MG63 (cell line): ENCODE data around the gene RNF182. TPM values are rescaled to one million over a fixed set of nuclear protein-coding genes. Genes with fewer than 3 reads are reported as not detected.
"Not testable (repeated sequence)": the region's sequence is repeated elsewhere in the genome, so short reads cannot be mapped to it uniquely, and the experiment has no call there.

Experiments used
- DNase-seq: peaks from one replicate; pipeline ENCODE4 v3.0.0-alpha.2; 2020
- H3K27me3 ChIP-seq: fragments of 250-450 bp; sonication (Bioruptor Pico); 2 replicates; pipeline ENCODE4 v1.5.1; 2020; ENCODE audit warnings: mild to moderate bottlenecking, moderate library complexity
- H3K36me3 ChIP-seq: fragments of 250-450 bp; sonication (Bioruptor Pico); 2 replicates; pipeline ENCODE4 v1.5.1; 2020; ENCODE audit warnings: mild to moderate bottlenecking, moderate library complexity
- H3K4me3 ChIP-seq: fragments of 250-450 bp; sonication (Bioruptor Pico); 2 replicates; pipeline ENCODE4 v1.5.1; 2020; ENCODE audit warnings: mild to moderate bottlenecking, moderate library complexity
- H3K9me3 ChIP-seq: fragments of 250-450 bp; sonication (Bioruptor Pico); 2 replicates; pipeline ENCODE4 v1.5.1; 2020; ENCODE audit warnings: mild to moderate bottlenecking, moderate library complexity
- total RNA-seq: library from RNA; depleted of rRNA; stranded (reverse); fragments of >200 nt; shearing (Covaris generic); gene quantifications from 2 replicates; pipeline ENCODE4 v1.2.3, GENCODE V29; 2014; ENCODE audit warnings: low replicate concordance

Gene RNF182
- total RNA-seq, 1 experiment from 2014 or later: 0.23 TPM

DNA sequence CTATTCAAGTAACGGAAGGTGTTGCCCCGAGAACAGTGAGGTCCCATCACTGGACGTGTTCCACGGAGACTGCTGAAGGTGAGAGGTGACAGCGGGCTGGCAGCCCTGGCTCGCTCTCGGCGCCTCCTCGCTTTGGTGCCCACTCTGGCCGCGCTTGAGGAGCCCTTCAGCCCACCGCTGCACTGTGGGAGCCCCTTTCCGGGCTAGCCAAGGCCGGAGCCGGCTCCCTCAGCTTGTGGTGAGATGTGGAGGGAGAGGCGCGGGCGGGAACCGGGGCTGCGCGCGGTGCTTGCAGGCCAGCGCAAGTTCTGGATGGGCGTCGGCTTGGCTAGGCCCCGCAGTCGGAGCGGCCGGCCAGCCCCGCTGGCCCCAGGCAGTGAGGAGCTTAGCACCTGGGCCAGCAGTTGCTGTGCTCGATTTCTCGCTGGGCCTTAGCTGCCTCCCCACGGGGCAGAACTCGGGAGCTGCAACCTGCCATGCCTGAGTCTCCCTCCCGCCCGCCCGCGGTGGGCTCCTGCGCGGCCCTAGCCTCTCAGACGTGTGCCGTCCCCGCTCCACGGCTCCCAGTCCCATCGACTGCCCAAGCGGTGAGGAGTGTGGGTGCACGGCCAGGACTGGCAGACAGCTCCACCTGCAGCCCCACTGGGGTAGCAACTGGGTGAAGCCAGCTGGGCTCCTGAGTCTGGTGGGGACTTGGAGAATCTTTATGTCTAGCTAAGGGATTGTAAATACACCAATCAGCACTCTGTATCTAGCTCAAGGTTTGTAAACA, 77.6 kb downstream of the RNF182 start:
- Histone ChIP-seq H3K36me3 (no peaks in the 10 kb centered on the region), H3K4me3 (no peak overlapping the region), H3K9me3 (no peaks in the 10 kb centered on the region), H3K27me3 (no peaks in the 10 kb centered on the region)
- DNase-seq: no peak

GRCh38 chr6:14004258-14004657, 79.5 kb downstream of the RNF182 start:
- Histone ChIP-seq H3K27me3 (peaks cover 2% of the 10 kb centered on the region; the same call in 1 of the 2 replicates), H3K4me3 (no peak overlapping the region), H3K36me3 (no peaks in the 10 kb centered on the region), H3K9me3 (no peaks in the 10 kb centered on the region)
- DNase-seq: no peak

DNA sequence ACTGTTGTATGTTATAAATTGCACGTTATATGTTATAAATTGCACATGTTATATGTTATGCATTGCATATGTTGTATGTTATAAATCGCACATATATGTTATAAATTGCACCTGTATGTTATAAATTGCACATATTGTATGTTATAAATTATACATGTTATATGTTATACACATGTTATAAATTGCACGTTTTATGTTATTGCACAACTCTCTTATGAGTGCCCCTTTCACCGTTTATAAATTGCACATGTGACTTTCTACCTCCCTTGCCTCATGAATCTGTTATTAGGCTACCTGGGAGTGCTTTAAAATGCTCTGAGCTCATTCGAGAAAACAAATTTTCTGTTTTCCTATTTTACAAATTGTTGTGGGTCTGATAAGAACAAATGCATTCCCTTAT, 84.1 kb downstream of the RNF182 start:
- Histone ChIP-seq H3K36me3 (no peaks in the 10 kb centered on the region), H3K27me3 (peaks cover 6% of the 10 kb centered on the region), H3K4me3 (no peak overlapping the region), H3K9me3 (no peaks in the 10 kb centered on the region)
- no peak for DNase-seq

DNA sequence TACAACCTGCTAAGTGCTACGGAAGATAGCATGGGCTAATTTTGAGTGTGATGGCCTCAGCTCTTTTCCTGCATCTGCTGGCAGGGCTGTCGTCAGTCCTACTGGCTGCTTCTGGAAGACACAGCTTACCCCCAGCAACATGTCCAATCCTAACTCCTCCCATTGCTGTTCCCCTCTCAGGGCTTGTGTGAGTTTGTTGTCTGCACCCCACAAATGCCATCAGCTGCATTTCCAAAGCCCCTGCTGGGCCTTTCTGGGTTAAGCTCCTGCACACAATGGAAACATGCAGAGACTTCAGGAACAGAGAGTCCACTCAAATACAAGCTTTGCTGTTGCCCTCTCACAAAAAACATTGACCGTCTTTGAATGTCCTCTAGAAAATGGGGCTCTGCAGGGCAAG, 84.7 kb downstream of the RNF182 start:
- Histone ChIP-seq H3K9me3 (no peaks in the 10 kb centered on the region), H3K27me3 (peaks cover 6% of the 10 kb centered on the region), H3K4me3 (no peak overlapping the region), H3K36me3 (no peaks in the 10 kb centered on the region)
- no peak for DNase-seq

DNA sequence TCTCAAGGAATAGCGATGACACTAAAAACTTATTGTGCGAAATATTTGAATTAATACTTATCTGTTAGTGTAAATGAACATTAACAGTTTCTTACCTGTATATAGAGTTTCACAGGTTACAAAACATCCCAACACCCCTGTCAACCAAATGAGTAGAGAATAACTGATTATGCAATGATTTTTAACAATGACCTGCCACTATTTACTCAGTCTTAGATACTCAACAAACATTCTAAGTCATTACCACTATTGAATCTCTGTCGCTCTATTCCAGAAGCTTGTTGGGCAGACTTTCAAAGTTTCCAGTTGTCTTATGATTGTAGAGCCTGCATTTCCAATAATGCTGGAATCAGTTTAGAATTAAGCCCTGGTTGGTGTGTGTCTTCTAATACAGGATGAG, 85.5 kb downstream of the RNF182 start:
- Histone ChIP-seq H3K27me3 (peaks cover 6% of the 10 kb centered on the region), H3K36me3 (no peaks in the 10 kb centered on the region), H3K9me3 (no peaks in the 10 kb centered on the region), H3K4me3 (no peak overlapping the region)
- DNase-seq: no peak

GRCh38 chr6:14012313-14013030, 87.7 kb downstream of the RNF182 start:
- H3K4me3 ChIP-seq: no peak overlapping the region
- DNase-seq: no peak
- no peaks in the 10 kb centered on the region for H3K9me3 ChIP-seq
- H3K27me3 ChIP-seq: peaks cover 6% of the 10 kb centered on the region
- H3K36me3 ChIP-seq: no peaks in the 10 kb centered on the region

- no peak overlapping the region for H3K4me3 ChIP-seq
- H3K36me3 ChIP-seq: no peaks in the 10 kb centered on the region
- no peaks in the 10 kb centered on the region for H3K9me3 ChIP-seq
- no peaks in the 10 kb centered on the region for H3K27me3 ChIP-seq
- DNase-seq: no peak
These were observed 91.2 kb downstream of the RNF182 start for GRCh38 chr6:14015964-14016363.

GRCh38 chr6:14016432-14016831, 91.7 kb downstream of the RNF182 start:
- Histone ChIP-seq H3K36me3 (no peaks in the 10 kb centered on the region), H3K4me3 (no peak overlapping the region), H3K9me3 (no peaks in the 10 kb centered on the region), H3K27me3 (no peaks in the 10 kb centered on the region)
- DNase-seq: no peak

DNA sequence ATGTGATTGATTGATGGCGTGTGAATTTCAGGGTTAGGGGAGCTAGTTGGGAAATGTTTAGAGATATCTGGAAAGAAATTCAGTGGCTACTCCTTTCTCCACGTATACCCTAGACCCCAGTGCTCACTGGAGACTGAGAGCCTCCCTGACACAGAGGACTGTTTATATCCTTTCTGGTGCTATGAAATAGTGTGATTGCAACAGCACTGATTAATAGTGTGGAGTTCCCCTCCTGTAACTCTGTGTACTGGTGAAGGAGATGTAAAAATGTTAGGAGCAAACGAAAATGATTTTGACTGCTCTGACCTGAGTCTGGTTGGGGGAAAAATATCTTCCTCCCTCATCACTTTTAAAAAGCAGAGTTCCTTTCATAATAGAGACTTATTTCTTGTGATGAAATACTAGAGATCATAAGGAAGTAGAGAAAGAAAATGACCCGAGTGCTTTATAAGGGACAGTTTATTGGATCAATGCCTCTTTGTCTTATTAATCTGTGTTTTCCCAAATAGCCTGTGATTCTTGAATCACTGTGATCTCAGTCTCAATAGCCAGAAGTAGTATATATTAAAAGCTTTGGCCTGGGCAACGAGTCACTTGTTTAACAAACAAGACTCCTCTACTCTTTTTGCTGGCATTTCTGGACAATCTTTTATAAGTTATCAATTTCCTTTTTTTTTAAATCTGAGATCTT, 92.3 kb downstream of the RNF182 start:
- H3K27me3 ChIP-seq: no peaks in the 10 kb centered on the region
- H3K4me3 ChIP-seq: no peak overlapping the region
- H3K36me3 ChIP-seq: no peaks in the 10 kb centered on the region
- H3K9me3 ChIP-seq: no peaks in the 10 kb centered on the region
- DNase-seq: no peak

- no peak overlapping the region for H3K4me3 ChIP-seq
- DNase-seq: no peak
- H3K27me3 ChIP-seq: no peaks in the 10 kb centered on the region
- no peaks in the 10 kb centered on the region for H3K9me3 ChIP-seq
- no peaks in the 10 kb centered on the region for H3K36me3 ChIP-seq
These were observed 93.1 kb downstream of the RNF182 start for GRCh38 chr6:14017626-14018475.

DNA sequence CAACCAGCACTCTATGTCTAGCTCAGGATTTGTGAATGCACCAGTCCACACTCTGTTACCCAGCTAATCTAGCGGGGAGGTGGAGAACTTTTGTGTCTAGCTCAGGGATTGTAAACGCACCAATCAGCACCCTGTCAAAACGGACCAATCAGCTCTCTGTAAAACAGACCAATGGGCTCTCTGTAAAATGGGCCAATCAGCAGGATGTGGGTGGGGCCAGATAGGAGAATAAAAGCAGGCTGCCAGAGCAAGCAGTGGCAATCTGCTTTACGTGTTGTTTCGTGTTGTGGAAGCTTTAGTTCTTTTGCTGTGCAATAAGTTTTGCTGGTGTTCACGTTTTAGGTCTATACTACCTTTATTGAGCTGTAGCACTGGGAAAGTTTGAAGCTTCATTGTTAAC, 93.8 kb downstream of the RNF182 start:
- not testable (repeated sequence) for H3K4me3 ChIP-seq, DNase-seq, H3K27me3 ChIP-seq, H3K9me3 ChIP-seq, H3K36me3 ChIP-seq

DNA sequence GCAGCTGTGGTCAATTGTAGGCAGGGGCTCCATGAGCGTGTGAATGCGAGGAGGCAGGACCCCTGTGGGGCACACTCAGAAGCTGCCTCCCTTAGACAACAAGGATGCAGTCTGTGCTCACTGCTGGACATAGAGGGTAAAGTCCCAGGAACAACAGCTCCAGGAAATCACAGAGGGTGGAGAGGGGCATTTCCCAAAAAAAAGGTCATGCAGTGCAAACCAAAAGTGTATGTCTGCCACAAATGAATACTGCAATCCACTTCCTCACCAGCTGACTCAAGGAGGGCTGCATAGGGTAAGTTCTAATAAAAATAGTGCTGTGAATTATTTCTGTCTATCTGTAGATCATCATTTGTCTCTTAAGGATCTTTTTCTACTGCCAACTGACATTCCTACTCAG, 95.8 kb downstream of the RNF182 start:
- Histone ChIP-seq H3K27me3 (no peaks in the 10 kb centered on the region), H3K9me3 (no peaks in the 10 kb centered on the region), H3K36me3 (no peaks in the 10 kb centered on the region), H3K4me3 (no peak overlapping the region)
- DNase-seq: no peak

GRCh38 chr6:14021449-14021848, 96.7 kb downstream of the RNF182 start:
- no peaks in the 10 kb centered on the region for H3K36me3 ChIP-seq
- no peaks in the 10 kb centered on the region for H3K9me3 ChIP-seq
- no peak for DNase-seq
- H3K4me3 ChIP-seq: no peak overlapping the region
- no peaks in the 10 kb centered on the region for H3K27me3 ChIP-seq

- no peaks in the 10 kb centered on the region for H3K36me3 ChIP-seq
- DNase-seq: no peak
These were observed 97.9 kb downstream of the RNF182 start for GRCh38 chr6:14022673-14023072.

GRCh38 chr6:14023855-14024254, 99.1 kb downstream of the RNF182 start:
- no peaks in the 10 kb centered on the region for H3K27me3 ChIP-seq
- H3K9me3 ChIP-seq: no peaks in the 10 kb centered on the region
- no peak for DNase-seq
- H3K4me3 ChIP-seq: no peak overlapping the region
- H3K36me3 ChIP-seq: no peaks in the 10 kb centered on the region

More at GRCh38 chr6:14022673-14023072, 97.9 kb downstream of the RNF182 start:
- Histone ChIP-seq H3K27me3 (no peaks in the 10 kb centered on the region), H3K4me3 (no peak overlapping the region), H3K9me3 (no peaks in the 10 kb centered on the region)

DNA sequence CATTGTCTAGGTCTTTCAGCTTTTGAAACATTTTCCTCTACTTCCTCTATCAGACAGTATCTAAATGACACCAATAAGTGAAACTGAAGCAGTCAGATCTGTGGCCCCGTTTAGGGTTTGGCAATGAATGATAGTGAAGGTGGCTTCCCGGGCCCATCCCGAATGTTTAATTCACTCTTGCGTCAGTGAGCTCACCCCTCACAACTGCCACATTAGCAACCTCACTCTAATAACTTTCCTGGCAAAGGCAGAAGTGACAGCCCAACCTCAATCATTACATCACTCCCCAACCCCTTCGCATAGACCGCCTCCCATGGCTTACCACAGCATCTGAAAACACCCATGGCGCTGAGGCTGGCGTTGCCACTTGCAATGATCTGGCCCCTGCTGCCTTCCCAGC, 100.4 kb downstream of the RNF182 start:
- DNase-seq: no peak
- Histone ChIP-seq H3K27me3 (no peaks in the 10 kb centered on the region), H3K9me3 (no peaks in the 10 kb centered on the region), H3K36me3 (no peaks in the 10 kb centered on the region), H3K4me3 (no peak overlapping the region)
